Adipose tissue (tissue), 3 donors: ENCODE data around the gene MEOX1. TPM values are rescaled to one million over a fixed set of nuclear protein-coding genes. Genes with fewer than 3 reads are reported as not detected.
"Not testable (repeated sequence)": the region's sequence is repeated elsewhere in the genome, so short reads cannot be mapped to it uniquely, and the experiment has no call there.

Source experiments
- H3K27ac ChIP-seq: one replicate; pipeline ENCODE4 v1.5.1; 2013; ENCODE audit warnings: low read depth, low read length
- WGBS, 3 donors: extraction: QIAGEN DNeasy Blood & Tissue Kit; methylation state at CpG; one replicate each; pipeline ENCODE4 v1.1.7; 2013; 5-methylcytosine and 5-hydroxymethylcytosine counted together
- polyA plus RNA-seq, 3 donors: library from polyadenylated mRNA; stranded (reverse); fragments of 200-250 nt; gene quantifications; one replicate each; pipeline ENCODE4 v1.2.3, GENCODE V29; 2013
- donor health status: healthy with polysubstance abuse.
- donor health status: Bipolar disorder and iron deficiency.
- donor health status: healthy.

MEOX1 gene
- polyA plus RNA-seq, 3 donors: 1.7 to 30.4 (median 27.6) TPM

DNA sequence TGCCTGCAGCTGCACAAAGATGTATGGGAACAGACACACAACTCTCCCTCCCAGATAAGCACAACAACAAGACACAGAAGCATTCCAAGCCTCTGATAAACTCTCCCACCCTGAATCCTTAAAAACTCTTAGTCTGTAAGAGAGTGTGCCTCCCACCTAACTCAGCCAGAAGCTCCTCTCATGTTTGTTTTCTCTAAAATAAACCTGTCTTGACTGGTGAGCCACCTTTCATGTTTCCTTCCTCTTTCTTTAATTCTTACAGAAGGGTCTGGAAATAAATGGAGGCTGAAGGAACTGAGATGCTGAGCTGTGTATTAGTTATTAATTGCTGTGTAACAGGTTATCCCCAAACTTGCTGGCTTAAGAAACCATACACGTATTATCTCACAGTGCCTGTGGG is 57.2 kb downstream of the MEOX1 start:
- 71 to 89% (median 89%) methylated on average over 1 of the region's 1 CpG for WGBS, 3 donors
- H3K27ac ChIP-seq: no peak overlapping the region

DNA sequence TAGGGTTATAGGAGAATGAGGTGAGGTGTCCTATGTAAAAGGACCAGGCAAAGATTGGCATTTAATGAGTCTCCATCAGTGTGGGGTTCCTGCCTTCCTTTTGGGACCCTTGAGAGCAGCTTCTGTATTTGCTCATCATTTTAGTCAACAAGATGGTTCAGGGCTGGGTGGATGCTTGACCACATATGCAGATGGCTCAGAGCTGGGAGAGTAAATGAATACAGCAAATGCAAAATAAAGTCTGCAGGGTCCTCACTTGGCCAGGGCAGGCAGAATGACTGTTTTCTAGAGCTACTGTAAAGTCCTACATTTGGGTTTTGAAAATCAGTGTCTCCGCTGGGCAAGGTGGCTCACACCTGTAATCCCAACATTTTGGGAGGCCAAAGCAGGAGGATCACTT is 58.4 kb downstream of the MEOX1 start:
- WGBS, 3 donors: 94 to 100% (median 94%) methylated on average over 1 of the region's 1 CpG
- no peak overlapping the region for H3K27ac ChIP-seq

DNA sequence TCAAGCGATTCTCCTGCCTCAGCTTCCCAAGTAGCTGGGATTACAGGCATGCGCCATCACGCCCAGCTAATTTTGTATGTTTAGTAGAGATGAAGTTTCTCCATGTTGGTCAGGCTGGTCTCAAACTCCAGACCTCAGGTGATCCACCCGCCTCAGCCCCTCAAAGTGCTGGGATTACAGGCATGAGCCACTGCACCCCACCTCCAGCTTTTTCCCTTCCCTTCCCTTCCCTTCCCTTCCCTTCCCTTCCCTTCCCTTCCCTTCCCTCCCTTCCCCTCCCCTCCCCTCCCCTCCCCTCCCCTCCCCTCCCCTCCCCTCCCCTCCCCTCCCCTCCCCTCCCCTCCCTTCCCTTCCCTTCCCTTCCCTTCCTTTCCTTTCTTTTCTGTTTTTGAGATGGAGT is 59.2 kb downstream of the MEOX1 start:
- 92 to 100% (median 95%) methylated on average over 4 of the region's 4 CpGs for WGBS, 3 donors
- not testable (repeated sequence) for H3K27ac ChIP-seq

- H3K27ac ChIP-seq: no peak overlapping the region
- 66 to 77% (median 71%) methylated on average over 10 of the region's 10 CpGs for WGBS, 3 donors
Observed at GRCh38 chr17:43601280-43602039, 60.3 kb downstream of the MEOX1 start.

- 78 to 94% (median 80%) methylated on average over 3 of the region's 3 CpGs for WGBS, 3 donors
- H3K27ac ChIP-seq: no peak overlapping the region
Observed at GRCh38 chr17:43599835-43600234, 61.9 kb downstream of the MEOX1 start.

- WGBS, 3 donors: 73 to 80% (median 76%) methylated on average over 5 of the region's 5 CpGs
- no peak overlapping the region for H3K27ac ChIP-seq
Observed at GRCh38 chr17:43599046-43599395, 62.7 kb downstream of the MEOX1 start.

- no peak overlapping the region for H3K27ac ChIP-seq
- 67 to 79% (median 70%) methylated on average over 4 of the region's 4 CpGs for WGBS, 3 donors
Observed at GRCh38 chr17:43598357-43599045, 63.2 kb downstream of the MEOX1 start.

- 76 to 84% (median 79%) methylated on average over 11 of the region's 11 CpGs for WGBS, 3 donors
- H3K27ac ChIP-seq: no peak overlapping the region
Observed at GRCh38 chr17:43597624-43598356, 63.9 kb downstream of the MEOX1 start.

DNA sequence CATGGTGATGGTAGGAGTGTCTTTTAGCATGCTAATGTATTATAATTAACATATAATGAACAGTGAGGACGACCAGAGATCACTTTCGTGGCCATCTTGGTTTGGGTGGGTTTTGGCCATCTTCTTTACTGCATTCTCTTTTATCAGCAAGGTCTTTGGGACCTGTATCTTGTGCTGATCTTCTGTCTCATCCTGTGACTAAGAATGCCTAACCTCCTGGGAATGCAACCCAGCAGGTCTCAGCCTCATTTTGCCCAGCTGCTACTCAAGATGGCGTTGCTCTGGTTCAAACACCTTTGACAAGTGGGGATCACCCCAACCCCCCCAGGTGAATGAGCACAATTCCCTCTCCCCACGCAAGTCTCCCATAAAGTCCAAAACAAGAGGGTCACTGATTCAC is 66.3 kb downstream of the MEOX1 start:
- 62 to 88% (median 69%) methylated on average over 4 of the region's 4 CpGs for WGBS, 3 donors
- H3K27ac ChIP-seq: no peak overlapping the region

GRCh38 chr17:43591779-43592562 is 69.8 kb downstream of the MEOX1 start:
- H3K27ac ChIP-seq: no peak overlapping the region
- WGBS, 3 donors: 41 to 67% (median 48%) methylated on average over 28 of the region's 28 CpGs

- WGBS, 3 donors: 84 to 91% (median 89%) methylated on average over 3 of the region's 3 CpGs
- H3K27ac ChIP-seq: peak overlapping the region; percentile 78
Observed at GRCh38 chr17:43591001-43591400, 70.7 kb downstream of the MEOX1 start.

Other genes with a start within 250 kb of the MEOX1 start
- gene DHX8, start 177.9 kb downstream of the MEOX1 start, polyA plus RNA-seq: 10 to 100 TPM; 12.9 to 18.2 (median 16.7) TPM
- 1 to 10 TPM in 1 of 3 donors, under 1 TPM in 2; 0.16 to 2.2 (median 0.91) TPM for gene ETV4, start 115.6 kb downstream of the MEOX1 start, polyA plus RNA-seq
- gene SOST, start 96.9 kb upstream of the MEOX1 start, polyA plus RNA-seq: not detected
- gene DUSP3, start 117.1 kb upstream of the MEOX1 start, polyA plus RNA-seq: 10 to 100 TPM; 25.2 to 52.0 (median 36.2) TPM
- gene CFAP97D1, start 118.5 kb upstream of the MEOX1 start, polyA plus RNA-seq: not detected
- gene MPP3, start 171.2 kb upstream of the MEOX1 start, polyA plus RNA-seq: 1 to 10 TPM; 4.9 to 7.0 (median 5.6) TPM
- gene CD300LG, start 185.3 kb upstream of the MEOX1 start, polyA plus RNA-seq: 100 to 1,000 TPM in 1 of 3 donors, 10 to 100 TPM in 1, 1 to 10 TPM in 1; 7.2 to 117 (median 44.2) TPM
- gene MPP2, start 245.6 kb upstream of the MEOX1 start, polyA plus RNA-seq: 1 to 10 TPM in 1 of 3 donors, under 1 TPM in 2; 0.61 to 3.3 (median 0.71) TPM